ENCODE data around the gene SBF1.

The SBF1 gene

GRCh38 chr22:50481440-50482106, 6.7 kb upstream of the SBF1 start, which contains the start of gene ADM2:
Gene ADM2 (plus strand): TSS chr22:50481543. CDS start chr22:50481848, 305 bp downstream.
- Histone ChIP-seq H3K27ac (ENCODE audit: low read length) (no peak within 1 kb of the TSS), H3K9ac (ENCODE audit: low read depth, low read length) (peak within 1 kb of the TSS; percentile 70; the same call in 1 of the 2 replicates), H3K4me3 (ENCODE audit: low read length) (peak within 1 kb of the TSS; percentile 68)

GRCh38 chr22:50481045-50481439, 6.2 kb upstream of the SBF1 start:
- peak overlapping the region; percentile 68; the same call in 1 of the 2 replicates for H3K4me3 ChIP-seq (ENCODE audit: low read length)
- no peaks in the 10 kb centered on the region for H3K9me3 ChIP-seq (ENCODE audit: insufficient read depth, low read depth, low read length)
- H3K9ac ChIP-seq (ENCODE audit: low read depth, low read length), result peak overlapping the region; percentile 45; the same call in 1 of the 2 replicates
- no peaks in the 10 kb centered on the region for H3K36me3 ChIP-seq (ENCODE audit: insufficient read depth, low read depth, low read length)
- H3K4me1 ChIP-seq (ENCODE audit: insufficient read depth, low read length), result no peaks in the 10 kb centered on the region
- peaks cover 34% of the 10 kb centered on the region for H3K27me3 ChIP-seq (ENCODE audit: insufficient read depth, low read length)
- no peak overlapping the region for H3K27ac ChIP-seq (ENCODE audit: low read length)

More at GRCh38 chr22:50481440-50482106, 6.7 kb upstream of the SBF1 start, which contains the start of gene ADM2:
- no peaks in the 10 kb centered on the region for H3K4me1 ChIP-seq (ENCODE audit: insufficient read depth, low read length)
- no peaks in the 10 kb centered on the region for H3K9me3 ChIP-seq (ENCODE audit: insufficient read depth, low read depth, low read length)
- no peaks in the 10 kb centered on the region for H3K36me3 ChIP-seq (ENCODE audit: insufficient read depth, low read depth, low read length)
- H3K27me3 ChIP-seq (ENCODE audit: insufficient read depth, low read length), result peaks cover 34% of the 10 kb centered on the region

- no peak overlapping the region for H3K9ac ChIP-seq (ENCODE audit: low read depth, low read length)
- no peak overlapping the region for H3K27ac ChIP-seq (ENCODE audit: low read length)
- H3K9me3 ChIP-seq (ENCODE audit: insufficient read depth, low read depth, low read length), result no peaks in the 10 kb centered on the region
- peaks cover 34% of the 10 kb centered on the region for H3K27me3 ChIP-seq (ENCODE audit: insufficient read depth, low read length)
- no peaks in the 10 kb centered on the region for H3K36me3 ChIP-seq (ENCODE audit: insufficient read depth, low read depth, low read length)
- H3K4me1 ChIP-seq (ENCODE audit: insufficient read depth, low read length), result peaks cover 5% of the 10 kb centered on the region; the same call in 1 of the 2 replicates
- no peak overlapping the region for H3K4me3 ChIP-seq (ENCODE audit: low read length)
Measured at GRCh38 chr22:50479721-50480120, 4.9 kb upstream of the SBF1 start.

- no peak overlapping the region for H3K9ac ChIP-seq (ENCODE audit: low read depth, low read length)
- H3K36me3 ChIP-seq (ENCODE audit: insufficient read depth, low read depth, low read length), result no peaks in the 10 kb centered on the region
- no peaks in the 10 kb centered on the region for H3K9me3 ChIP-seq (ENCODE audit: insufficient read depth, low read depth, low read length)
- H3K4me3 ChIP-seq (ENCODE audit: low read length), result no peak overlapping the region
- peaks cover 11% of the 10 kb centered on the region; the same call in 1 of the 2 replicates for H3K4me1 ChIP-seq (ENCODE audit: insufficient read depth, low read length)
- peaks cover 34% of the 10 kb centered on the region for H3K27me3 ChIP-seq (ENCODE audit: insufficient read depth, low read length)
- no peak overlapping the region for H3K27ac ChIP-seq (ENCODE audit: low read length)
Measured at GRCh38 chr22:50477923-50478322, 3.1 kb upstream of the SBF1 start.

- H3K27ac ChIP-seq (ENCODE audit: low read length), result no peak overlapping the region
- H3K9ac ChIP-seq (ENCODE audit: low read depth, low read length), result no peak overlapping the region
- no peaks in the 10 kb centered on the region for H3K9me3 ChIP-seq (ENCODE audit: insufficient read depth, low read depth, low read length)
- peaks cover 11% of the 10 kb centered on the region; the same call in 1 of the 2 replicates for H3K4me1 ChIP-seq (ENCODE audit: insufficient read depth, low read length)
- no peaks in the 10 kb centered on the region for H3K36me3 ChIP-seq (ENCODE audit: insufficient read depth, low read depth, low read length)
- no peak overlapping the region for H3K4me3 ChIP-seq (ENCODE audit: low read length)
- peaks cover 30% of the 10 kb centered on the region for H3K27me3 ChIP-seq (ENCODE audit: insufficient read depth, low read length)
Measured at GRCh38 chr22:50476868-50477267, 2.0 kb upstream of the SBF1 start.

- no peak overlapping the region for H3K27ac ChIP-seq (ENCODE audit: low read length)
- no peaks in the 10 kb centered on the region for H3K36me3 ChIP-seq (ENCODE audit: insufficient read depth, low read depth, low read length)
- H3K4me1 ChIP-seq (ENCODE audit: insufficient read depth, low read length), result peaks cover 11% of the 10 kb centered on the region; the same call in 1 of the 2 replicates
- peak overlapping the region; percentile 68; the same call in 1 of the 2 replicates for H3K4me3 ChIP-seq (ENCODE audit: low read length)
- no peaks in the 10 kb centered on the region for H3K9me3 ChIP-seq (ENCODE audit: insufficient read depth, low read depth, low read length)
- peak overlapping the region; percentile 58; the same call in 1 of the 2 replicates for H3K9ac ChIP-seq (ENCODE audit: low read depth, low read length)
- peaks cover 22% of the 10 kb centered on the region for H3K27me3 ChIP-seq (ENCODE audit: insufficient read depth, low read length)
Measured at GRCh38 chr22:50475652-50476002, 792 bp upstream of the SBF1 start.

- no peaks in the 10 kb centered on the region for H3K9me3 ChIP-seq (ENCODE audit: insufficient read depth, low read depth, low read length)
- H3K27ac ChIP-seq (ENCODE audit: low read length), result no peak overlapping the region
- H3K36me3 ChIP-seq (ENCODE audit: insufficient read depth, low read depth, low read length), result no peaks in the 10 kb centered on the region
- H3K4me1 ChIP-seq (ENCODE audit: insufficient read depth, low read length), result peaks cover 21% of the 10 kb centered on the region; the same call in 1 of the 2 replicates
- H3K4me3 ChIP-seq (ENCODE audit: low read length), result peak overlapping the region; percentile 73
- peaks cover 6% of the 10 kb centered on the region for H3K27me3 ChIP-seq (ENCODE audit: insufficient read depth, low read length)
- peak overlapping the region; percentile 69; the same call in 1 of the 2 replicates for H3K9ac ChIP-seq (ENCODE audit: low read depth, low read length)
Measured at GRCh38 chr22:50473855-50474671, 772 bp downstream of the SBF1 start.

- Histone ChIP-seq H3K4me1 (ENCODE audit: insufficient read depth, low read length) (peaks cover 21% of the 10 kb centered on the region; the same call in 1 of the 2 replicates), H3K9ac (ENCODE audit: low read depth, low read length) (no peak overlapping the region)
Measured at GRCh38 chr22:50473088-50473487, 1.7 kb downstream of the SBF1 start.

GRCh38 chr22:50471962-50472361, 2.9 kb downstream of the SBF1 start:
- Histone ChIP-seq H3K4me1 (ENCODE audit: insufficient read depth, low read length) (peaks cover 21% of the 10 kb centered on the region; the same call in 1 of the 2 replicates), H3K9me3 (ENCODE audit: insufficient read depth, low read depth, low read length) (no peaks in the 10 kb centered on the region), H3K4me3 (ENCODE audit: low read length) (no peak overlapping the region), H3K36me3 (ENCODE audit: insufficient read depth, low read depth, low read length) (peaks cover 5% of the 10 kb centered on the region), H3K9ac (ENCODE audit: low read depth, low read length) (no peak overlapping the region), H3K27ac (ENCODE audit: low read length) (no peak overlapping the region), H3K27me3 (ENCODE audit: insufficient read depth, low read length) (no peaks in the 10 kb centered on the region)

More at GRCh38 chr22:50473088-50473487, 1.7 kb downstream of the SBF1 start:
- no peaks in the 10 kb centered on the region for H3K27me3 ChIP-seq (ENCODE audit: insufficient read depth, low read length)
- H3K9me3 ChIP-seq (ENCODE audit: insufficient read depth, low read depth, low read length), result no peaks in the 10 kb centered on the region
- no peak overlapping the region for H3K27ac ChIP-seq (ENCODE audit: low read length)
- H3K4me3 ChIP-seq (ENCODE audit: low read length), result no peak overlapping the region
- no peaks in the 10 kb centered on the region for H3K36me3 ChIP-seq (ENCODE audit: insufficient read depth, low read depth, low read length)

GRCh38 chr22:50471197-50471847, 3.5 kb downstream of the SBF1 start:
- no peaks in the 10 kb centered on the region for H3K27me3 ChIP-seq (ENCODE audit: insufficient read depth, low read length)
- H3K9me3 ChIP-seq (ENCODE audit: insufficient read depth, low read depth, low read length), result no peaks in the 10 kb centered on the region
- H3K4me1 ChIP-seq (ENCODE audit: insufficient read depth, low read length), result peaks cover 21% of the 10 kb centered on the region; the same call in 1 of the 2 replicates
- peaks cover 11% of the 10 kb centered on the region for H3K36me3 ChIP-seq (ENCODE audit: insufficient read depth, low read depth, low read length)
- H3K9ac ChIP-seq (ENCODE audit: low read depth, low read length), result no peak overlapping the region
- no peak overlapping the region for H3K4me3 ChIP-seq (ENCODE audit: low read length)
- H3K27ac ChIP-seq (ENCODE audit: low read length), result no peak overlapping the region

GRCh38 chr22:50470491-50470890, 4.3 kb downstream of the SBF1 start:
- no peaks in the 10 kb centered on the region for H3K9me3 ChIP-seq (ENCODE audit: insufficient read depth, low read depth, low read length)
- peaks cover 18% of the 10 kb centered on the region; the same call in 1 of the 2 replicates for H3K4me1 ChIP-seq (ENCODE audit: insufficient read depth, low read length)
- H3K36me3 ChIP-seq (ENCODE audit: insufficient read depth, low read depth, low read length), result peaks cover 20% of the 10 kb centered on the region
- no peak overlapping the region for H3K27ac ChIP-seq (ENCODE audit: low read length)
- H3K9ac ChIP-seq (ENCODE audit: low read depth, low read length), result no peak overlapping the region
- no peak overlapping the region for H3K4me3 ChIP-seq (ENCODE audit: low read length)
- H3K27me3 ChIP-seq (ENCODE audit: insufficient read depth, low read length), result no peaks in the 10 kb centered on the region
